GM19397 (cell line): ENCODE measurements around the gene ARMC7.
A peak's percentile ranks its signal among the peaks of the same experiment; 100 is the strongest.
"Not testable (repeated sequence)": the region's sequence is repeated elsewhere in the genome, so short reads cannot be mapped to it uniquely, and the experiment has no call there.

ENCODE experiments used
- ATAC-seq: cut with Tn5 transposase; IDR thresholded peaks from one replicate; pipeline ENCODE4 v1.9.1; 2021; ENCODE audit warnings: mild to moderate bottlenecking, moderate library complexity; ENCODE audit not compliant: unreplicated experiment

ARMC7 gene

DNA sequence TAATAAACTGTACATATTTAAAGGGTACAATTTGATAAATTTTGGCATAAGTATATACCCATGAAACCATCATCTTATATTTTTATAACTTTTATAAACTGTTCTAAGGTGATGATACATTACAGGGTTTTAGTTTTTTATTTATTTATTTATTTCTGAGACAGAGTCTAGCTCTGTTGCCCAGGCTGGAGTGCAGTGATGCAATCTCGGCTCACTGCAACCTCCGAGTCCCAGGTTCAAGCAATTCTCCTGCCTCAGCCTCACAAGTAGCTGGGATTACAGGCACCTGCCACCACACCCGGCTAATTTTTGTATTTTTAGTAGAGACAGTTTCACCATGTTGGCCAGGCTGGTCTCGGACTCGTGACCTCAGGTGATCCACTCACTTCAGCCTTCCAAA lies 18.2 kb downstream of the ARMC7 start:
- ATAC-seq, result not testable (repeated sequence)

DNA sequence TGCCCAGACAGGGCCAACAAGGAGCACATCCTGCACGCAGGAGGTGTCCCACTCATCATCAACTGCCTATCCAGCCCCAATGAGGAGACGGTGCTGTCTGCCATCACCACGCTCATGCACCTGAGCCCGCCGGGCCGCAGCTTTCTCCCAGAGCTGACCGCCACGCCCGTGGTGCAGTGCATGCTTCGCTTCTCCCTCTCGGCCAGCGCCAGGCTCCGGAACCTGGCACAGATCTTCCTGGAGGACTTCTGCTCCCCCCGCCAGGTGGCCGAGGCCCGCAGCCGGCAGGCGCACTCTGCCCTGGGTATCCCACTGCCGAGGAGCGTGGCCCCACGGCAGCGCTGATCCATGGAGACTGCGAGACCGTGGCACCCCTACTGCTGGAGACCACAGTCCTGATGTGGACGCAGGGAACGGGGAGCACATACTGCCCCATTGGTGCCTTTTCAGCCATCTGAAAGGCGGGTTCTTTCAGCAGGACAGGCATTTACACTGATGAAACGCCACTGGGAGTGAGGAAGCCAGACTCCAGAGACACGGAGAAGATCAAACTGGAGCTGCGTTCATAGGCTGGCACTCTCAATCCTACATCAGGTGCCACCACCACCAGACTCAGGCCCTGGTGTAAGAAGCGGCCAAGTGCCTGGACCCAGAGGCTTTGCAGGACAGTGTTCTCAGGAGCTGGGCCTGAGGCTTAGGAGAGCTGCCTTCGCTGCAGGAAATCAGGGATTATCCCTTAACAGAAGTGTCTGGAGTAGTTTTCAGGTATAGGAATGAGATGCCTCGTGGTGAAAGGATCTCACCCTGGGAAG lies 19.1 kb downstream of the ARMC7 start:
- ATAC-seq, result no peak

DNA sequence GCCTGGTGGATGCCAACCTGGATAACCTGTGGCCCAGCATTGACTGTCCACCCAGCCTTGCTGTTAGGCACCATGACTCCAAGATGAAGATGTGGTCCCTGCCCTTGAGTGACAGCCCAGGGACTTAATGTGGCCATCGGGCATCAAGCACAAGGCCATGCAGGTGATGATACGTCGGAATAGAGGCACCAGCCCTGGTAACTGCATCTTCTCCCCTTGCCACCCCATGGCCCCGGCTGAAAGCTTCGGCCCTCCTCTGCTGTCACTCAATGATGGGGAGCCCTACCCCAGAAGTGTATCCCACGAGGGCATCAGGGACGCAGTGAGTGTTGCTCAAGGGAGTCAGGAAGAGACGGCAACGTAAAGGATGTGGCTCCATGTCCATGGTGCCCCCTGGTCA lies 19.8 kb downstream of the ARMC7 start:
- ATAC-seq, result no peak

DNA sequence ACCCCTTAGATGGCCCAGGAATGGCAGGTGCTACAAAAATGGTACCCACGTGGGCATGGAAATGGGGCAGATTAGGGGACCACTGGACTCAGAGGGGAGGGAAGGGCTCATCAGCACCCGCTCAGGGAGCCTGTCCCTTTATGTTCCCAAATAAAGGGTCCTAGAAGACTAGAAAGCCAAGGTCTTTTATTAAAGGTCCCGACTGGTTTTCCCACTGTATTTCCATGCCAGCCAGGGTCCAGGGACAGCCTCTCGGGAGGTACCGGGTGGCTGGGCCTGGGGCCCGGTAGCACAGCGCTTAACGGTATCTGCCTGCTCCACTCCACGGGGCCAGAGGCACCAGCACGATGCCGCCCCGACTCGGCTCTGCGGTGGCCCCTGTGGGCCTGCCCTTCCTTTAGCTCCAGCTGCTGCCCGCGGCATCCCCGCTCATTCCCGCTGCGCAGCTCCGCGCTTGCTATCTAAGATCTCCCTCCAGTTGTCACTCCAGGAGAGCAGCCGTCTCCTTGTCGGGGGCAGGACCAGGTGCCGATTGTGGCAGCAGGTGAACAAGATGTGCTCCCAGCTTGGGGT lies 20.4 kb downstream of the ARMC7 start:
- no peak for ATAC-seq

DNA sequence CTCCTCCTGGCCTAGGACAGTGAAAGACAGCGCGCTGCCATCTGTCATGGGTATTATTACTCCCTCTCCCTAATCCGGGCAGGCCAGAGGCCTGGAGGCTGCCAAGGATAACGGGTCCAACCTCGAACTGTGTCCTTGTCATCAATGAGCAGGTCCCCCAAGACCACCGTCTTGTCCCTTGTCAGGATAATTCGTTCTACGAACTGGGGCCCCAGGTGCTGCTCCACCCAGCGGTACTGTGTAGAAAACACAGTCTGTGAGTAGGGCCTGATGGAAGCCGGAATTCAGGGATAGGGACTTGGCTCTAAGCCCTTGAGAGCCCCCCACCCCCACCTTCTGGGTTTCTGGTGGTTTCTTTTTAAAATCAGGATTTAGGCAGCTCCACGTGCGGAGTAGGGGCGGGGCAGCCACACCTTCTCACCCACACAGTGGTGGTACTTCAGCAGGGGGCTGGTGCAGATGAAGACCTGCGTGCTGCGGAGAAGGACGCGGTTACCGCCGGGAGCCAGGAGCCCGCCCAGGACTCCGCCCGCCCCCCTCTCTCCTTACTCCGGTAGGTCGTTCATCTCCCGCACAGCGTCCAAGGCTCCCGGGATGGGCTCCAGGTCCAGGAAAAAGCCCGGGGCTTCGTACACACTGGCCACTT lies 21.0 kb downstream of the ARMC7 start:
- peak; percentile 8 for ATAC-seq

DNA sequence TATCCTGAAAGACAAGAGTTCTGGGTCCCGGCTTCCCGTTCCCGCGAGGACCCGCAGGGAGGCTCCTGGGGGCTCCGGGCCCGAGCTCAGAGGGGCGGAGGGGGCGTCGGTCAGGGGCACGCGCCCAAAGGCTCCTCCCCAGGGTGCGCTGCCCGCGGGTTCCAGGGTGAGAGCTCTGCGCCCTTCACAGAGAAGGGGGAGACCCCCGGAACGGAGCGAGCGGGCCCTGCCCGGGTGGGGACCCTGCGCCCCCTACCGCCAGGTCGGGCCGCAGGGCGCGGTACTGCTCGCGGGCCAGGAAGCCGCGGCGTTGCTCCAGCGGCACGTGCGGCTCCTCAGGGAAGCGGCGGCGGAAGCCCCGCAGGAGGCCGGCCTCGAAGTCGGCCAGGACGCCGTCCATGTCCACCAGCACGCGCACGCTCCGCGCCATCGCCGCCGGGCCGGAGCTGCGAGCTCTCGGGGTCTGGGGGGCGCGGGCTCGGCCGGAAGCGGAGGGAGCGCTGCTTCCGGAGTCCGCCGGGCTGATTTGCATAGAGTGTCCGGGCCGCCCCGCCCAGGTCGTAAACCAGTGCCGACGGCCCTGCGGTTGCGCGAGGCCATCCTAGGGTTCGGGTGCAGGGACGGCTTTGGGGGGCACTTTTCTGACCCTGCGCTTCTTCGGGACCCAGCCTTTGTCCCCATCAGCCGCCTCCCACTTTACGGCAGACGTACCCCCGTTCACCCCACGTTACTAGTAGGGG lies 21.7 kb downstream of the ARMC7 start, which contains the start of gene NT5C:
NT5C (minus strand) TSS at position 465 of the 740 bp plus-strand sequence; CDS start at position 430, 35 bp downstream.
- ATAC-seq, result peak; percentile 79

DNA sequence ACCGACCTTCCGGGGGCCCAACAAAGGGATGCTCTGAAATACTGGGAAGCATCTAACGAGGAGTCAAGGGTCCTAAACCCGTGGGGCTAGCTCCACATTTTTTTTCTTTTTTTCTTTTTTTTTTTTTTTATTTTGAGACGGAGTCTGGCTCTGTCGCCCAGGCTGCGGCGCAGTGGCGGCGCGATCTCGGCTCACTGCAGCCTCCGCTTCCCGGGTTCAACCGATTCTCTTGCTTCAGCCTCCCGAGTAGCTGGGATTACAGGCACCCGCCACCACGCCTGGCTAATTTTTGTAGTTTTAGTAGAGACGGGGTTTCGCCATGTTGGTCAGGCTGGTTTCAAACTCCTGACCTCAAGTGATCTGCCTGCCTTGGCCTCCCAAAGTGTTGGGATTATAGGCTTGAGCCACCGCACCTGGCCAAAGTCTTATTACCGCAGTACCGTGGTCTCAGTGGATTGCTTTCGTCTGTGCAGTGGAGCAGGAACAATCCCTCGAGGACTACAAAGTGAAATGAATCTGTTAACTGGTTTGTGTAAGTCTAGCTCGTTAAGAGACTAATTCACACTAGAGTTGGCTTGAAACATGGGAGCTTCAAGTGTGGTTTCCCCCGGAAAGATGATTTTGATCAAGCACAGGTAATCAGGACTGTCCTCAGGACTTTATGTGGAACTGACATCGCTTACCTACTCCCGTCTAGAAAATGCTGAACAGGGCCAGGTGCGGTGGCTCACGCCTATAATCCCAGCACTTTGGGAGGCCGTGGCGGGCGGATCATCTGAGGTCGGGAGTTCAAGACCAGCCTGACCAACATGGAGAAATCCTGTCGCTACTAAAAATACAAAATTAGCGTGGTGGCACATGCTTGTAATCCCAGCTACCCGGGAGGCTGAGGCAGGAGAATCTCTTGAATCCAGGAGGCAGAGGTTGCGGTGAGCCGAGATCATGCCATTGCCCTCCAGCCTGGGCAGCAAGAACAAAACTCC lies 22.5 kb downstream of the ARMC7 start:
- not testable (repeated sequence) for ATAC-seq

DNA sequence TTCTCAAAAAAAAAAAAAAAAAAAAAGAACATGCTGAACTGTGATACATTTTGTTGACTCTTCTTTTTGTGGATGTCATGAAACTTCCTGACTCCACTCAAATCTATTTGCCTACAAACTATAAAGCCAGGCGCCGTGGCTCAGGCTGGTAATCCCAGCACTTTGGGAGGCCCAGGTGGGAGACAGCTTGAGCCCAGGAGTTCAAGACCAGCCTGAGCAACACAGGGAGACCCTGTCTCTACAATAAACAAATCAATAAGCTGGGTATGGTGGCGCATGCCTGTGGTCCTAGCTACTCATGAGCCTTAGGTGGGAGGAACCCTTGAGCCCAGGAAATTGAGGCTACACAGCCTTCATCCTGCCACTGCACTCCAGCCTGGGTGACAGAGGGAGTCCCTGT lies 23.2 kb downstream of the ARMC7 start:
- ATAC-seq, result no peak

DNA sequence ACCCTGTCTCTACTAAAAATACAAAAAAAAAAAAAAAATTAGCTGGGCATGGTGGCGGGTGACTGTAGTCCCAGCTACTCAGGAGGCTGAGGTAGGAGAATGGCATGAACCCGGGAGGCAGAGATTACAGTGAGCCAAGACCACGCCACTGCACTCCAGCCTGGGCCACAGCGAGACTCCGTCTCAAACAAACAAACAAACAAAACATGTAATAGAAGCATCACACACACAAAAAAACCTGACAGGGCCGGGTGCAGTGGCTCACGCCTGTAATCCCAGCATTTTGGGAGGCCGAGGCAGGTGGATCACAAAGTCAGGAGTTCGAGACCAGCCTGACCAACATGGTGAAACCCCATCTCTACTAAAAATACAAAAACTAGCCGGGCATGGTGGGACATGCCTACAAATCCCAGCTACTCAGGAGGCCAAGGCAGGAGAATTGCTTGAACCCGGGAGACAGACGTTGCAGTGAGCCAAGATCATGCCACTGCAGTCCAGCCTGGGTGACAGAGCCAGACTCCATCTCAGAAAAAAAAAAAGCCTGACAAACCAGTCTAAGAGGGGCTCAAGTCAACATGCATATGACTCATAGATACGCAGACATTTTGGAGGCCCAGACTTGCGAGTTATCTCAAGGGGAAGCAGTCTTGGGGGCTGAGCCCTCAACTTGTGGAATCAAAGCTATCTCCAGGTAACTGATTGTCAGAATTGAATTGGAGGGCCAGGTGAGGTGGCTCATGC lies 24.0 kb downstream of the ARMC7 start:
- not testable (repeated sequence) for ATAC-seq

DNA sequence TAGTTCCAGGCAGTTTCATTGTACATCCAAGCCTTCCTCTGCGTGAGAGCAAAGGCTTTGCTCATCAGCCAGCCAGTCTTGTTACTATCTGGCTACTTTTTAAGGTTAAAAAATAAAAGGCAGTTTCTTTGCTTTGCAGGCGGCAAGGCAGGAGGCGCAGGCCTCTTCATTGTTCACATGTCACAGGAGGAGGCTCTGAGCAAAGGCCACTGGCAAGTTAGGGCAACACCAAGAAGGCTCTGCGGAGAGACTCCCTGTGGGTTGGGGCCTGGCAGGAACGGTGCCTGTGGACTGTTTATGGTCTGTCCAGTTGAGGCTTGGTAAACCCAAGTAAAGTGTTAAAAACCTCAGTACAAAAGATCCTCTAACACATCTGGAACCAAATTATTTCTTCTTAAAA lies 25.7 kb downstream of the ARMC7 start:
- ATAC-seq, result no peak

DNA sequence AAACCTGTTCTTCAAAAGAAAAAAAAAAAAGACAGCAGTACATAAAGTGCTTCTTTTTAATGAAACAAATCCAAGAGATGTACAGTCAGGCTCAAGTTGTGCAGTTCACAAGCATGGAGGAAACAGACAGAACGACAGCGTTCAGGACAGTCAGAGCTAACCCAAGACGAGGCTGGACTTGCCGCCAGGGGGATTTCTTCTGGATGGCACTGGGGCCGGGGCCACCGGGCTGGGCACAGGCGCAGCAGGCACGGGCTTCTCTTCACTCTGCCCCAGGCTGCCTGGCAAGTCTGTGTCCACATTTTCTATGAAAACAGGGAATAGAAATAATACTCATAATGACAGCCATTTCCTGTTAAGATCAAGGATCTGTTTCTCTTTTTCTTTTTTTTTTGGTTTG lies 26.2 kb downstream of the ARMC7 start:
- ATAC-seq, result no peak

DNA sequence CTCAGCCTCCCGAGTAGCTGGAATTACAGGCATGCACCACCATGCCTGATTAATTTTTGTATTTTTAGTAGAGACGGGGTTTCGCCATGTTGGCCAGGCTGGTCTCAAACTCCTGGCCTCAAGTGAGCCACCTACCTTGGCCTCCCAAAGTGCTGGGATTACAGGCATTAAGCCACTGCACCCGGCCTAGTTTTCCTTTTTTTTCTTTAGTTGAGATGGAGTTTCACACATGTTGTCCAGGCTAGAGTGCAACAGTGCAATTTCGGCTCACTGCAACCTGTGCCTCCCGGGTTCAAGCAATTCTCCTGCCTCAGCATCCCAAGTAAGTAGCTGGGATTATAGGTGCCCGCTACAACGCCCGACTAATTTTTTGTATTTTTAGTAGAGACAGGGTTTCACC lies 28.0 kb downstream of the ARMC7 start:
- not testable (repeated sequence) for ATAC-seq

DNA sequence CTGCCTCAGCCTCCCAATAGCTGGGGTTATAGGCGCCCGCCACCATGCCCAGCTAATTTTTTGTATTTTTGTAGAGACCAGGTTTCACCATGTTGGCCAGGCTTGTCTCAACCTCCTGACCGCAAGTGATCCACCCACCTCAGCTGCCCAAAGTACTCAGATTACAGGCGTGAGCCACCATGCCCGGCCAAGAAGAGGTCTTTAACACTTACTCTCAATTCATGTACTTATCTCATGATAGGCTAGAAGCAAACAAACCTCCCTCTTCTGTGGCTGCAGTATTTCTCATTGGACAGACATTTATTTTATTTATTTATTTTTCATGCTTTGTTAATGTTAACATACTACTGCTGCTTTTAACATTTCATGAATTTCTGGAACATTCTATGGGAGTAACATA lies 28.8 kb downstream of the ARMC7 start:
- ATAC-seq, result no peak

DNA sequence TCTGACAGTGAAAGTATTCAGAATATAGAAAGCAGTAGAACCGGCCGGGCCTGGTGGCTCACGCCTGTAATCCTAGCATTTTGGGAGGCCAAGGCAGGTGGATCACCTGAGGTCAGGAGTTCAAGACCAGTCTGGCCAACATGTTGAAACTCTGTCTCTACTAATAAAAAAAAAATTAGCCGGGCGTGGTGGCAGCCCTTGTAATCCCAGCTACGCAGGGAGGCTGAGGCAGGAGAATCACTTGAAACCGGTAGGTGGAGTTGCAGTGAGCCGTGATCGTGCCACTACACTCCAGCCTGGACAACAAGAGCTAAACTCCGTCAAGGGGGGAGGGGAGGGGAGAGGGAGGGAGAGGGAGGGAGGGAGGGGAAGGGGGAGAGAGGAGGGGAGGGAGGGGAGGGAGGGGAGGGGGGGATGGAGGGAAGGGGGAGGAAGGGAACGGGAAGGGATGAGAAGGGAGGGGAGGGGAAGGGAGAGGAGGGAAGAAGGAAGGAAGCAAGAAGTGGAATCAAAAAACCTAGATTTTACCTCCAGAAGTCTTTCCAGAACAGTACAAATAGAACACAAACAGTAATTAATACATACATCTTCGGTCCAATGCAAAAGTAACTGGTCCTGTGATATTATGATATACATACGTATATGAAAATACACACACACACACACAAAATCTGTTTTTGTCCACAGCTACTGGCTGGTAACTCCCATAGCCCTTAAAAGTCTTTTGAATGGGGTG lies 32.6 kb downstream of the ARMC7 start:
- no peak for ATAC-seq

DNA sequence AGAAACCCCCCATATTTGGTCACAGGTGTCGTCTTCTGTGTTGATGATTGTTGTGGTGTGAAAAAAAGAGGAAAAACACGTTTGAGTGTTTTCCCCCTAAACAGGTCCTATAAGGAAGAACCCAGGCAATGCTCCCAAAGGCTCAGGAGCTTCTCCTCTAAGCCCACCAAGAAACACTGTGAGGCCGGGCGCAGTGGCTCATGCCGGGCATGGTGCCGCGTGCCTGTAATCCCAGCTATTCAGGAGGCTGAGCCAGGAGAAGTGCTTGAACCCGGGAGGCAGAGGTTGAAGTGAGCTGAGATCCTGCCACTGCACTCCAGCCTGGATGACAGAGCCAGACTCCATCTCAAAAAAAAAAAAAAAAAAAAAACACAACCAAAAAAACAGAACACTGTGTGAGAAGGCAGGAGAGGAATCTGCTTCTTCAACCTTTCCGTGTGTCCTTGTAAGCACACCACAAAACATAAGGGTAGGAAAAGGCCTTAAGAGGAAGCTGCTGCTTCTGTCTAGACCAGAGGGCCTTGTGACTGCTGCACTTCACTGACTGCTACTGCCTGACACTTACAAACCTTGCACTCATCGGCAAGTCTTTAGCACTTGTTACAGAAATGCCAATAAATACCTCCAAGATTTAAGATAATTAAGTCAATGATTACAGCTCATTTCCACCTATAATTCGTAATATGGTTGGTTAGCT lies 35.2 kb downstream of the ARMC7 start:
- ATAC-seq, result no peak

DNA sequence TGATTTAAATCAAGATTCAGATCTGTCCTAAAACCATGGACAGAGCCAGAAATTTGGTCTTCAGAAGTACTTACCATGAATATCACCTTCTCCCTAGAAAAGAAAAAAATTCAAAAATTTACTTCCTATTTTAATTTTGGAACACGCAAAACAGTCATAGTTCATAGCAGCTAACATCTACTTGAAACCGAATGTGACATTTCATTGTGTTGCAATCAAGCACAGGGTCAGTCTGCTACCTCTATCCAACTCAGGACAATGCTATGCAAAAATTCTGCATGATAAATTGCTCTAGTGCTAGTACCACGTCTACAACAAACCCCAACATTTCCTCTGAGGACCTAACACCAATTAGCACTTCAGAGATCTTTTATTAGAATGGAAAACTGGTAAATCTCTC lies 36.8 kb downstream of the ARMC7 start:
- no peak for ATAC-seq

DNA sequence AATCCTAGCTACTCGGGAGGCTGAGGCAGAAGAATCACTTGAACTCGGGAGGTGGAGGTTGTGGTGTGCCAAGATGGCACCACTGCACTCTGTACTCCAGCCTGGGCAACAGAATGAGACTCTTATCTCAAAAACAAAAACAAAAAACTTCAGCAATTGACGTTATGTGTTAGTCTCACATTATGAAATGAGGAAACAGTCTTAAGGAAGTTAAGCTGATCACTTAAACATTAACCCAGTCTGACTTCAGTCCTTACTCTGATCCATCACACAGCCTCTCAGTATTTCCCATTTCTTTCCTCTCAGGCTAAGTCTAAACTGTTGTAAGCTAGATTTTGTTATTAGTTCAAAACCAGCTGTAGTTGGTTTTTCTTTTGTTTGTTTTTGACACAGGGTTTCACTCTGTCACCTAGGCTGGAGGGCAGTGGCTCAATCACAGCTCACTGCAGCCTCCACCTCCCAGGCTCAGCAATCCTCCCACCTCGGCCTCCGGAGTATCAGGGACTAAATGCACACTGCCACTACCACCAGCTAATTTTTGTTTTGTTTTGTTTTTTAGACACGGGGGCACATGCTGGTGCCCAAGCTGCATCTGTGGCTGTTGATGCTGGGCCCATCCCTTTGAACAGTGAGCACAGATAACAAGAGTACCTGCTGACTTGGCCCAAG lies 38.2 kb downstream of the ARMC7 start:
- ATAC-seq, result no peak

DNA sequence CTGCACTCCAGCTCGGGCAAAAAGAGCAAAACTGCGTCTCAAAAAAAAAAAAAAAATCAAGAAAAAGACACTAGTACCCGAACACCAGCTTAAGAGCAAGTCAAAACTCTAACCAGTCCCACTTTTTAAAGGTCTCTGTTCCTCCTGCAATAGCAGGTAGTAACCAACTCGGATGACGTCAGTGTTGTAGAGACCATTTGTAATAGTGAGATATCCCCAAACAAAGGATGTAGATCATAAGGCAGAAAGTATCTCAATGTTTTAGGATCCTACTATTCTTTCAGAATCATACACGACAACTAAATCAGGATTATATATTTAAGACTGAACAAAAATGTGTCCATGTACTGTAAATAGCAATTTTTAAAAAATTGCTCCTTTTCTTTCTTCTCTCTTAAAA lies 42.2 kb downstream of the ARMC7 start:
- no peak for ATAC-seq
